Nephron (organoid): ENCODE measurements around the gene KIAA0232.

Source experiments
- H3K27ac Mint-ChIP-seq, 3 experiments: 2 replicates each; pipeline ENCODE4 v1.8.0; 2020; ENCODE audit warnings: mixed read lengths in 3 of 3, mild to moderate bottlenecking in 2 of 3, moderate library complexity in 1 of 3
- H3K27me3 Mint-ChIP-seq: 2 replicates; pipeline ENCODE4 v1.8.0; 2021; ENCODE audit warnings: low read depth, mild to moderate bottlenecking, moderate library complexity, mixed read lengths
- H3K36me3 Mint-ChIP-seq: 2 replicates; pipeline ENCODE4 v1.8.0; 2020; ENCODE audit warnings: low read depth, mixed read lengths
- H3K4me1 Mint-ChIP-seq: 2 replicates; pipeline ENCODE4 v1.8.0; 2020; ENCODE audit warnings: mixed read lengths
- H3K4me3 Mint-ChIP-seq, 3 experiments: 2 replicates each; pipeline ENCODE4 v1.8.0; 2020; ENCODE audit warnings: mild to moderate bottlenecking in 3 of 3, mixed read lengths in 3 of 3, moderate library complexity in 2 of 3
- H3K9me3 Mint-ChIP-seq: 2 replicates; pipeline ENCODE4 v1.8.0; 2020; ENCODE audit warnings: mixed read lengths
- CTCF ChIP-seq, 3 experiments: fragments of 200-600 bp; sonication (generic); IDR thresholded peaks; one replicate each; pipeline ENCODE4 v1.5.0; 2021; ENCODE audit warnings: antibody characterized with exemption in 3 of 3; ENCODE audit not compliant: unreplicated experiment in 3 of 3

The KIAA0232 gene

GRCh38 chr4:6855692-6856297 is 73.3 kb downstream of the KIAA0232 start:
- peak overlapping the region; percentile 37 to 72 (median 42) for H3K27ac Mint-ChIP-seq
- no peak overlapping the region for H3K4me3 Mint-ChIP-seq
- peaks cover 51% of the 10 kb centered on the region for H3K36me3 Mint-ChIP-seq
- H3K9me3 Mint-ChIP-seq = no peaks in the 10 kb centered on the region
- H3K27me3 Mint-ChIP-seq = no peaks in the 10 kb centered on the region
- peaks cover 13% of the 10 kb centered on the region for H3K4me1 Mint-ChIP-seq
- TF ChIP-seq CTCF (IDR thresholded peaks at IDR 0.05; ENCODE audit: unreplicated experiment in 3 of 3) = no peak

GRCh38 chr4:6856391-6856790 is 73.9 kb downstream of the KIAA0232 start:
- no peaks in the 10 kb centered on the region for H3K9me3 Mint-ChIP-seq
- H3K4me3 Mint-ChIP-seq = no peak overlapping the region
- H3K27ac Mint-ChIP-seq = peak overlapping the region in 2 of 3 experiments; percentile 37 to 72

GRCh38 chr4:6857009-6857882 is 74.7 kb downstream of the KIAA0232 start:
- H3K9me3 Mint-ChIP-seq = no peaks in the 10 kb centered on the region

More at GRCh38 chr4:6856391-6856790, 73.9 kb downstream of the KIAA0232 start:
- Mint-ChIP-seq H3K36me3 (peaks cover 51% of the 10 kb centered on the region), H3K4me1 (peaks cover 13% of the 10 kb centered on the region), H3K27me3 (no peaks in the 10 kb centered on the region)
- no peak for TF ChIP-seq CTCF (IDR thresholded peaks at IDR 0.05; ENCODE audit: unreplicated experiment in 3 of 3)

GRCh38 chr4:6858997-6859396 is 76.5 kb downstream of the KIAA0232 start:
- no peak for TF ChIP-seq CTCF (IDR thresholded peaks at IDR 0.05; ENCODE audit: unreplicated experiment in 3 of 3)
- H3K36me3 Mint-ChIP-seq = peaks cover 52% of the 10 kb centered on the region
- peaks cover 13% of the 10 kb centered on the region for H3K4me1 Mint-ChIP-seq
- no peaks in the 10 kb centered on the region for H3K9me3 Mint-ChIP-seq
- H3K27ac Mint-ChIP-seq = no peak overlapping the region
- H3K4me3 Mint-ChIP-seq = no peak overlapping the region
- H3K27me3 Mint-ChIP-seq = no peaks in the 10 kb centered on the region

More at GRCh38 chr4:6857009-6857882, 74.7 kb downstream of the KIAA0232 start:
- Mint-ChIP-seq H3K36me3 (peaks cover 52% of the 10 kb centered on the region), H3K27ac (peak overlapping the region in 1 of 3 experiments; percentile 31), H3K4me1 (peaks cover 13% of the 10 kb centered on the region), H3K4me3 (no peak overlapping the region), H3K27me3 (no peaks in the 10 kb centered on the region)
- TF ChIP-seq CTCF (IDR thresholded peaks at IDR 0.05; ENCODE audit: unreplicated experiment in 3 of 3) = no peak

- H3K36me3 Mint-ChIP-seq = peaks cover 56% of the 10 kb centered on the region
- H3K27ac Mint-ChIP-seq = peak overlapping the region in 1 of 3 experiments; percentile 31
- peaks cover 13% of the 10 kb centered on the region for H3K4me1 Mint-ChIP-seq
- no peak for TF ChIP-seq CTCF (IDR thresholded peaks at IDR 0.05; ENCODE audit: unreplicated experiment in 3 of 3)
- H3K27me3 Mint-ChIP-seq = no peaks in the 10 kb centered on the region
- no peaks in the 10 kb centered on the region for H3K9me3 Mint-ChIP-seq
- H3K4me3 Mint-ChIP-seq = no peak overlapping the region
Observed at GRCh38 chr4:6859543-6859942, 77.0 kb downstream of the KIAA0232 start.
